ENCODE measurements around the gene PPP1R14D.

Gene PPP1R14D

GRCh38 chr15:40773496-40773895 is 55.0 kb downstream of the PPP1R14D start:
- CTCF ChIA-PET: interaction anchor here (1.6 kb wide), 1 partner anchor 9 kb away, joined by 4 read pairs; no protein-coding TSS in a partner anchor
- peaks cover 9 to 48% of the 10 kb centered on the region in 2 experiments; a peak in 2 of 3 replicates for H3K36me3 ChIP-seq (ENCODE audit: control insufficient read depth in 2 of 2, insufficient read depth in 1 of 2, low read length in 2 of 2)
- no peak for TF ChIP-seq ZNF791 (tag by site-specific recombination; IDR thresholded peaks at IDR 0.05)
- no peak for TF ChIP-seq ZNF518A (tag by site-specific recombination; conservative IDR thresholded peaks at IDR 0.05; ENCODE audit: low read depth)
- no peak for TF ChIP-seq OVOL3 (tag by site-specific recombination; IDR thresholded peaks at IDR 0.05)
- TF ChIP-seq ZFP69B (tag by site-specific recombination; IDR thresholded peaks at IDR 0.05): no peak
- no peak for TF ChIP-seq ZNF391 (tag by site-specific recombination; IDR thresholded peaks at IDR 0.05; ENCODE audit: borderline replicate concordance, low read depth)
- TF ChIP-seq ZBTB17 (tag by site-specific recombination; IDR thresholded peaks at IDR 0.05): no peak
- TF ChIP-seq ZNF639 (tag by site-specific recombination; IDR thresholded peaks at IDR 0.05): no peak
- TF ChIP-seq ZNF311 (tag by site-specific recombination; IDR thresholded peaks at IDR 0.05; ENCODE audit: borderline replicate concordance): no peak

GRCh38 chr15:40772014-40772413 is 56.5 kb downstream of the PPP1R14D start:
- H3K4me3 ChIP-seq (ENCODE audit: low read depth, low read length): no peak overlapping the region
- no peaks in the 10 kb centered on the region for H3K9me3 ChIP-seq (ENCODE audit: control insufficient read depth, insufficient read depth, low read depth, low read length)
- H3K4me1 ChIP-seq (ENCODE audit: control insufficient read depth, insufficient read depth, low read length): peaks cover 19% of the 10 kb centered on the region
- ChIA-PET CTCF (interaction anchor here (1.5 to 3.1 kb wide), 2 partner anchors 10 to 86 kb away, joined by 5 to 10 read pairs; no protein-coding TSS in a partner anchor), POLR2A (no interaction called here)
- peaks cover under 1 to 51% of the 10 kb centered on the region in 2 experiments; a peak in 2 of 3 replicates for H3K36me3 ChIP-seq (ENCODE audit: control insufficient read depth in 2 of 2, insufficient read depth in 1 of 2, low read length in 2 of 2)
- H3K27ac ChIP-seq (ENCODE audit: extremely low read depth, low read depth, low read length): no peak overlapping the region
- no peak for TF ChIP-seq ZNF514 (tag by site-specific recombination; IDR thresholded peaks at IDR 0.05)
- TF ChIP-seq FEZF1 (tag by site-specific recombination; IDR thresholded peaks at IDR 0.05): no peak
- no peak for TF ChIP-seq SCRT1 (tag by site-specific recombination; IDR thresholded peaks at IDR 0.05; ENCODE audit: borderline replicate concordance)
- TF ChIP-seq ZBTB49 (tag by site-specific recombination; IDR thresholded peaks at IDR 0.05; ENCODE audit: low read depth): no peak
- no peak for TF ChIP-seq PRDM1 (tag by site-specific recombination; IDR thresholded peaks at IDR 0.05)
- TF ChIP-seq ZBTB1 (tag by site-specific recombination; IDR thresholded peaks at IDR 0.05): no peak
- no peak for TF ChIP-seq KLF9 (tag by site-specific recombination; IDR thresholded peaks at IDR 0.05; ENCODE audit: low read depth)
- no peak for TF ChIP-seq ZNF157 (tag by site-specific recombination; IDR thresholded peaks at IDR 0.05)
- no peak for TF ChIP-seq YY2 (tag by site-specific recombination; IDR thresholded peaks at IDR 0.05)
- TF ChIP-seq ZBTB21 (tag by site-specific recombination; IDR thresholded peaks at IDR 0.05): no peak
- no peak for TF ChIP-seq ZNF350 (tag by site-specific recombination; IDR thresholded peaks at IDR 0.05)
- no peak for TF ChIP-seq ZNF16 (tag by site-specific recombination; IDR thresholded peaks at IDR 0.05; ENCODE audit: low read depth)
- TF ChIP-seq ZNF146 (tag by site-specific recombination; IDR thresholded peaks at IDR 0.05): no peak
- TF ChIP-seq YY1 (tag by site-specific recombination; IDR thresholded peaks at IDR 0.05): no peak
- no peak for TF ChIP-seq ZNF37A (tag by site-specific recombination; IDR thresholded peaks at IDR 0.05)
- TF ChIP-seq ZBTB48 (tag by site-specific recombination; IDR thresholded peaks at IDR 0.05): no peak
- TF ChIP-seq ZNF239 (tag by site-specific recombination; IDR thresholded peaks at IDR 0.05): no peak
- no peak for TF ChIP-seq ZNF48 (tag by site-specific recombination; IDR thresholded peaks at IDR 0.05)
- TF ChIP-seq ZNF621 (tag by site-specific recombination; IDR thresholded peaks at IDR 0.05): no peak
- TF ChIP-seq ZNF792 (tag by site-specific recombination; IDR thresholded peaks at IDR 0.05): no peak

More at GRCh38 chr15:40773496-40773895, 55.0 kb downstream of the PPP1R14D start:
- POLR2A ChIA-PET: no interaction called here
- Histone ChIP-seq H3K4me1 (ENCODE audit: control insufficient read depth, insufficient read depth, low read length) (peaks cover 15% of the 10 kb centered on the region), H3K27ac (ENCODE audit: extremely low read depth, low read depth, low read length) (no peak overlapping the region), H3K9me3 (ENCODE audit: control insufficient read depth, insufficient read depth, low read depth, low read length) (no peaks in the 10 kb centered on the region), H3K4me3 (ENCODE audit: low read depth, low read length) (no peak overlapping the region)

All from HEK293 (cell line).